HepG2 (cell line): ENCODE measurements around the gene AKT3.

Source experiments
- ARID2 ChIP-seq: sonication (generic); formaldehyde crosslinking; IDR thresholded peaks from 2 replicates; pipeline ENCODE4 v1.8.1; 2022; ENCODE audit warnings: mild to moderate bottlenecking, missing genetic modification reagents, borderline replicate concordance
- NCOA2 ChIP-seq: sonication (generic); formaldehyde crosslinking; IDR thresholded peaks from 2 replicates; pipeline ENCODE4 v1.8.0; 2022; ENCODE audit warnings: inconsistent platforms
- PBX3 ChIP-seq: sonication (generic); formaldehyde crosslinking; IDR thresholded peaks from 2 replicates; pipeline ENCODE4 v1.8.1; 2023; ENCODE audit warnings: missing genetic modification reagents, inconsistent platforms, borderline replicate concordance
- PCBP1 ChIP-seq: fragments of 200-400 bp; formaldehyde crosslinking; IDR thresholded peaks from 2 replicates; pipeline ENCODE4 v1.6.1; 2017; ENCODE audit warnings: mild to moderate bottlenecking, low read depth, low read length, borderline replicate concordance
- SALL2 ChIP-seq: sonication (generic); formaldehyde crosslinking; IDR thresholded peaks from 2 replicates; pipeline ENCODE4 v1.8.1; 2023; ENCODE audit warnings: mild to moderate bottlenecking, missing genetic modification reagents, inconsistent platforms
- YY1 ChIP-seq: IDR thresholded peaks from 2 replicates; pipeline ENCODE4 v1.6.1; 2011; ENCODE audit warnings: low read length, low read depth, moderate library complexity, mild to moderate bottlenecking; ENCODE audit not compliant: insufficient read depth, insufficient replicate concordance
- ZNF138 ChIP-seq: sonication (generic); formaldehyde crosslinking; IDR thresholded peaks from 2 replicates; pipeline ENCODE4 v1.5.0; 2020; ENCODE audit warnings: mild to moderate bottlenecking, low read depth, missing genetic modification reagents
- ZNF431 ChIP-seq: sonication (generic); formaldehyde crosslinking; IDR thresholded peaks from 2 replicates; pipeline ENCODE4 v1.9.0; 2022; ENCODE audit warnings: missing genetic modification reagents, low read depth, mild to moderate bottlenecking, borderline replicate concordance
- ZNF557 ChIP-seq: sonication (generic); formaldehyde crosslinking; IDR thresholded peaks from 2 replicates; pipeline ENCODE4 v1.4.0; 2020; ENCODE audit warnings: missing genetic modification reagents
- ZNF883 ChIP-seq: sonication (generic); formaldehyde crosslinking; IDR thresholded peaks from 2 replicates; pipeline ENCODE4 v1.5.1; 2020; ENCODE audit warnings: mild to moderate bottlenecking, missing genetic modification reagents; ENCODE audit errors: not compliant biosample characterization
- TF ChIP-seq, protein P1 (sequence below): sonication (generic); formaldehyde crosslinking; IDR thresholded peaks from 2 replicates; pipeline ENCODE4 v1.4.0; 2020; ENCODE audit warnings: missing genetic modification reagents, borderline replicate concordance
- TF ChIP-seq, protein P2 (sequence below): IDR thresholded peaks from 2 replicates; pipeline ENCODE4 v1.6.1; 2012; ENCODE audit warnings: inconsistent platforms
- TF ChIP-seq, protein P3 (sequence below): sonication (generic); formaldehyde crosslinking; IDR thresholded peaks from 2 replicates; pipeline ENCODE4 v1.5.0; 2020; ENCODE audit warnings: mild to moderate bottlenecking, missing genetic modification reagents, moderate library complexity
- TF ChIP-seq, protein P4 (sequence below): IDR thresholded peaks from 2 replicates; pipeline ENCODE4 v1.6.1; 2016; ENCODE audit warnings: low read depth, borderline replicate concordance

DNA sequence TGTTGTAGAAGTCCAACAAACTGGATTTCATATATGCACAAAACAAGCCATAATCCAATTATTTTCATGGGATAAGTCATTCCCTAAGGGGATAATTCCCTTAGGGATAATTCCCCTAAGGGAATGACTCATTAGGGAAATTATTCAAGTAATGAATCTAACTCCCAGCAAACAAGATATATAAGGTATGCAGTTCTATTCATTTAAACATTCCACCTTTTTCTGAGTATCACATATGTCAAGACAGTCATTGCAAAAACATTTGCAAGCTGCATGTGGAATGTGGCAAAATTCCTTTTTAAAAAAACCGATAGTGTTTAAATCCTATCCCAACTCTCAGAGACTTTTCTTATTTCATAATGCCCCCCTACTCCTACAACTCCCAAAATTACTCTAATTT lies 131.2 kb downstream of the AKT3 start:
- TF ChIP-seq, protein P1, sequence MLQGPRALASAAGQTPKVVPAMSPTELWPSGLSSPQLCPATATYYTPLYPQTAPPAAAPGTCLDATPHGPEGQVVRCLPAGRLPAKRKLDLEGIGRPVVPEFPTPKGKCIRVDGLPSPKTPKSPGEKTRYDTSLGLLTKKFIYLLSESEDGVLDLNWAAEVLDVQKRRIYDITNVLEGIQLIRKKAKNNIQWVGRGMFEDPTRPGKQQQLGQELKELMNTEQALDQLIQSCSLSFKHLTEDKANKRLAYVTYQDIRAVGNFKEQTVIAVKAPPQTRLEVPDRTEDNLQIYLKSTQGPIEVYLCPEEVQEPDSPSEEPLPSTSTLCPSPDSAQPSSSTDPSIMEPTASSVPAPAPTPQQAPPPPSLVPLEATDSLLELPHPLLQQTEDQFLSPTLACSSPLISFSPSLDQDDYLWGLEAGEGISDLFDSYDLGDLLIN (CRISPR knock-in tag): no peak
- TF ChIP-seq, protein P2, sequence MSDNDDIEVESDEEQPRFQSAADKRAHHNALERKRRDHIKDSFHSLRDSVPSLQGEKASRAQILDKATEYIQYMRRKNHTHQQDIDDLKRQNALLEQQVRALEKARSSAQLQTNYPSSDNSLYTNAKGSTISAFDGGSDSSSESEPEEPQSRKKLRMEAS: no peak
- TF ChIP-seq PBX3 (CRISPR knock-in tag) (no peak), SALL2 (CRISPR knock-in tag) (no peak), YY1 (no peak), ZNF138 (CRISPR knock-in tag) (no peak), ARID2 (CRISPR knock-in tag) (no peak), PCBP1 (no peak), NCOA2 (no peak), ZNF557 (CRISPR knock-in tag) (no peak), ZNF431 (CRISPR knock-in tag) (no peak), ZNF883 (CRISPR knock-in tag) (no peak)
- TF ChIP-seq, protein P3, sequence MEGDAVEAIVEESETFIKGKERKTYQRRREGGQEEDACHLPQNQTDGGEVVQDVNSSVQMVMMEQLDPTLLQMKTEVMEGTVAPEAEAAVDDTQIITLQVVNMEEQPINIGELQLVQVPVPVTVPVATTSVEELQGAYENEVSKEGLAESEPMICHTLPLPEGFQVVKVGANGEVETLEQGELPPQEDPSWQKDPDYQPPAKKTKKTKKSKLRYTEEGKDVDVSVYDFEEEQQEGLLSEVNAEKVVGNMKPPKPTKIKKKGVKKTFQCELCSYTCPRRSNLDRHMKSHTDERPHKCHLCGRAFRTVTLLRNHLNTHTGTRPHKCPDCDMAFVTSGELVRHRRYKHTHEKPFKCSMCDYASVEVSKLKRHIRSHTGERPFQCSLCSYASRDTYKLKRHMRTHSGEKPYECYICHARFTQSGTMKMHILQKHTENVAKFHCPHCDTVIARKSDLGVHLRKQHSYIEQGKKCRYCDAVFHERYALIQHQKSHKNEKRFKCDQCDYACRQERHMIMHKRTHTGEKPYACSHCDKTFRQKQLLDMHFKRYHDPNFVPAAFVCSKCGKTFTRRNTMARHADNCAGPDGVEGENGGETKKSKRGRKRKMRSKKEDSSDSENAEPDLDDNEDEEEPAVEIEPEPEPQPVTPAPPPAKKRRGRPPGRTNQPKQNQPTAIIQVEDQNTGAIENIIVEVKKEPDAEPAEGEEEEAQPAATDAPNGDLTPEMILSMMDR (CRISPR knock-in tag): no peak
- TF ChIP-seq, protein P4, sequence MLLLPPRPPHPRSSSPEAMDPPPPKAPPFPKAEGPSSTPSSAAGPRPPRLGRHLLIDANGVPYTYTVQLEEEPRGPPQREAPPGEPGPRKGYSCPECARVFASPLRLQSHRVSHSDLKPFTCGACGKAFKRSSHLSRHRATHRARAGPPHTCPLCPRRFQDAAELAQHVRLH (CRISPR knock-in tag): no peak
